GM12872 (cell line): Measurements from ENCODE around the gene SYNE2.

ENCODE experiments used
- CTCF ChIP-seq: IDR thresholded peaks from 3 replicates; pipeline ENCODE4 v1.5.1; 2011; ENCODE audit warnings: low read depth, mild to moderate bottlenecking, low read length, moderate library complexity; ENCODE audit not compliant: insufficient read depth

Gene SYNE2

GRCh38 chr14:64147126-64147790, 294.5 kb downstream of the SYNE2 start:
- no peak for TF ChIP-seq CTCF

GRCh38 chr14:64149921-64150320, 297.1 kb downstream of the SYNE2 start:
- no peak for TF ChIP-seq CTCF

- no peak for TF ChIP-seq CTCF
Measured at GRCh38 chr14:64158608-64159007, 305.8 kb downstream of the SYNE2 start.

GRCh38 chr14:64159588-64159987, 306.8 kb downstream of the SYNE2 start:
- no peak for TF ChIP-seq CTCF

GRCh38 chr14:64170181-64170580, 317.4 kb downstream of the SYNE2 start:
- TF ChIP-seq CTCF = no peak

GRCh38 chr14:64174922-64175782, 322.3 kb downstream of the SYNE2 start:
- TF ChIP-seq CTCF = no peak

GRCh38 chr14:64176330-64176729, 323.5 kb downstream of the SYNE2 start:
- no peak for TF ChIP-seq CTCF
